ENCODE data around the gene CDH16. TPM values are rescaled to one million over a fixed set of nuclear protein-coding genes. Genes with fewer than 3 reads are reported as not detected.
A peak's percentile ranks its signal among the peaks of the same experiment; 100 is the strongest.

Gene CDH16
- total and polyA plus RNA-seq, 2 of the 13 experiments (the other 11 are each of a cell fraction or from before 2014, with no cell fraction given), result 2.7 to 3.9 TPM

- TF ChIP-seq SAFB2 (CRISPR knock-in tag; IDR thresholded peaks at IDR 0.05; ENCODE audit: borderline replicate concordance, low read depth) (peak; percentile 23; the same call in 1 of the 2 replicates), ZNF570 (CRISPR knock-in tag; IDR thresholded peaks at IDR 0.05; ENCODE audit: borderline replicate concordance) (no peak), FOXK2 (IDR thresholded peaks at IDR 0.05) (0 out of 2 replicates have a peak, but pooled peaks have one; percentile 45), ZNF441 (CRISPR knock-in tag; IDR thresholded peaks at IDR 0.05; ENCODE audit: borderline replicate concordance) (no peak), UBTF (CRISPR knock-in tag; IDR thresholded peaks at IDR 0.05) (peak; percentile 45), ZNF792 (CRISPR knock-in tag; IDR thresholded peaks at IDR 0.05) (peak; percentile 80; the same call in 1 of the 2 replicates), E2F1 (CRISPR knock-in tag; IDR thresholded peaks at IDR 0.05) (no peak), MAFK (conservative IDR thresholded peaks at IDR 0.05 in 1 of 2, IDR thresholded peaks at IDR 0.05 in 1 of 2; ENCODE audit: low read length in 2 of 2) (no peak; a peak in 1 of 4 replicates), TFAP4 (IDR thresholded peaks at IDR 0.05; ENCODE audit: borderline replicate concordance, low read depth) (0 out of 2 replicates have a peak, but pooled peaks have one; percentile 53), ZBTB43 (CRISPR knock-in tag; conservative IDR thresholded peaks at IDR 0.05) (peak; percentile 84), ZC3H4 (CRISPR knock-in tag; IDR thresholded peaks at IDR 0.05; ENCODE audit: borderline replicate concordance) (peak; percentile 52), MEIS2 (CRISPR knock-in tag; IDR thresholded peaks at IDR 0.05) (0 out of 2 replicates have a peak, but pooled peaks have one; percentile 67), ZNF569 (CRISPR knock-in tag; IDR thresholded peaks at IDR 0.05; ENCODE audit: borderline replicate concordance) (no peak), ZNF577 (CRISPR knock-in tag; IDR thresholded peaks at IDR 0.05; ENCODE audit: borderline replicate concordance, low read depth) (no peak), HNF4G (IDR thresholded peaks at IDR 0.05; ENCODE audit: borderline replicate concordance, low read depth, low read length) (0 out of 2 replicates have a peak, but pooled peaks have one; percentile 3), HNF4G (CRISPR knock-in tag; IDR thresholded peaks at IDR 0.05; ENCODE audit: borderline replicate concordance, low read depth) (0 out of 2 replicates have a peak, but pooled peaks have one; percentile 31), PRDM4 (CRISPR knock-in tag; IDR thresholded peaks at IDR 0.05; ENCODE audit: borderline replicate concordance) (no peak), ZNF841 (CRISPR knock-in tag; IDR thresholded peaks at IDR 0.05; ENCODE audit: borderline replicate concordance) (no peak), NCOR1 (IDR thresholded peaks at IDR 0.05; ENCODE audit: borderline replicate concordance, low read length) (0 out of 2 replicates have a peak, but pooled peaks have one; percentile 14)
Observed at GRCh38 chr16:66905633-66906539, 12.8 kb downstream of the CDH16 start (continued).

All from HepG2 (cell line).